ENCODE measurements around the gene SNCAIP. TPM values are rescaled to one million over a fixed set of nuclear protein-coding genes. Genes with fewer than 3 reads are reported as not detected.

SNCAIP gene
- total and polyA plus RNA-seq, 2 experiments from 2014 or later = 6.1 to 11.9 TPM

DNA sequence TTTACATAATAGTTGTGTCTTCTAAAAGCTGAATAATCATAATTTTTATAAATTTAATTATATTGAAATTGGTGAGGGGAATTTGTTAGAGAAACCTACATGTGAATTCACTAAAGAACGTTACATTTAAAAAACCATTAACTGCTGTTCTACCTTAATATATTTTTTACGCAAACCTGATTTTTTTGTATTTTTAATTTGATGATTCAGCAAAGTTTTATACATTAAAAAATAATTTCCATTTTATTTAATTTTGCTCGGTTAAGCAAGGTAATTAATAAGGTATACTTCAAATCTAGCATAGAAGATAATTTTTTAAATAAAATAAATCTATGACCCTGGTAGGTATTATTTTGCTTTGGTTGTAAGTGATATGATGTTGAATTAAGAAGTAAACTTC, 114.3 kb downstream of the SNCAIP start:
- no peak for ATAC-seq
- Mint-ChIP-seq H3K27me3 (ENCODE audit: insufficient read depth, low read depth, poor library complexity) (no peaks in the 10 kb centered on the region), H3K4me1 (peaks cover 43% of the 10 kb centered on the region)

DNA sequence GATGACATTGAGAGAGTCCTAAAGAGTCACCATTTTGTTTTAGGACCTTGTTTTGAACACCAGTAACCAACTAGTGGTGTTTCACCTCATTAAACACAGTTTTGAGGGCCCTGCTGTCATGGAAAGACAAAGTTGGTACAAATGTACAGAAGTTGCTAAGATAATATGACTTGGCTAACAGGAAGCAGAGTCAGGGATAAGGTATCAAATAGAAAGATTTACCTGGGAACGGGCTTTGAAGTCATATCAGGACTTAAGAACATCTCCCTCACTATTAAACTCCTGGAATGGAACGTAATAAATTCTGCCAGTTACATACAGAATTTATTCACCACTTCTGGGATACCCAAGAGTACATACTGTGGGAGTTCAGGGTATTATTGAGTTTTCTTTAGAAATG, 115.6 kb downstream of the SNCAIP start:
- Mint-ChIP-seq H3K9me3 (peaks cover 5% of the 10 kb centered on the region; the same call in 1 of the 3 replicates), H3K27me3 (ENCODE audit: insufficient read depth, low read depth, poor library complexity) (no peaks in the 10 kb centered on the region), H3K4me1 (peaks cover 39% of the 10 kb centered on the region), H3K27ac (no peak overlapping the region), H3K36me3 (ENCODE audit: low read depth) (peaks cover 16% of the 10 kb centered on the region), H3K4me3 (no peak overlapping the region)
- Histone ChIP-seq H3K27me3 (ENCODE audit: insufficient read depth) (no peaks in the 10 kb centered on the region), H3K36me3 (ENCODE audit: insufficient read depth) (no peaks in the 10 kb centered on the region; the same call in 1 of the 2 replicates), H2AFZ (no peak overlapping the region), H3K27ac (ENCODE audit: low read depth) (no peak overlapping the region), H3K4me1 (ENCODE audit: insufficient read depth) (peaks cover 25% of the 10 kb centered on the region), H3K4me2 (no peak overlapping the region), H4K20me1 (replicated peaks; ENCODE audit: insufficient read depth) (no peaks in the 10 kb centered on the region), H3K79me2 (replicated peaks; ENCODE audit: insufficient read depth) (no peaks in the 10 kb centered on the region), H3K4me3 (no peak overlapping the region), H3K9me2 (ENCODE audit: insufficient read depth) (peaks cover 7% of the 10 kb centered on the region; the same call in 1 of the 2 replicates), H3F3A (replicated peaks; ENCODE audit: low read depth) (no peaks in the 10 kb centered on the region)
- ATAC-seq (no peak), DNase-seq (ENCODE audit: low spot score) (no peak)
- TF ChIP-seq ZNF114 (CRISPR knock-in tag; IDR thresholded peaks at IDR 0.05) (no peak), ZNF331 (CRISPR knock-in tag; IDR thresholded peaks at IDR 0.05; ENCODE audit: low read depth) (no peak), NANOG (IDR thresholded peaks at IDR 0.05; ENCODE audit: borderline replicate concordance) (no peak), EZH2 (IDR thresholded peaks at IDR 0.05; ENCODE audit: low read depth, unreplicated experiment) (no peak), STAT1 (IDR thresholded peaks at IDR 0.05; ENCODE audit: unreplicated experiment) (no peak), POLR2AphosphoS5 (IDR thresholded peaks at IDR 0.05; ENCODE audit: low read depth) (no peak)
- TF ChIP-seq, protein P1, sequence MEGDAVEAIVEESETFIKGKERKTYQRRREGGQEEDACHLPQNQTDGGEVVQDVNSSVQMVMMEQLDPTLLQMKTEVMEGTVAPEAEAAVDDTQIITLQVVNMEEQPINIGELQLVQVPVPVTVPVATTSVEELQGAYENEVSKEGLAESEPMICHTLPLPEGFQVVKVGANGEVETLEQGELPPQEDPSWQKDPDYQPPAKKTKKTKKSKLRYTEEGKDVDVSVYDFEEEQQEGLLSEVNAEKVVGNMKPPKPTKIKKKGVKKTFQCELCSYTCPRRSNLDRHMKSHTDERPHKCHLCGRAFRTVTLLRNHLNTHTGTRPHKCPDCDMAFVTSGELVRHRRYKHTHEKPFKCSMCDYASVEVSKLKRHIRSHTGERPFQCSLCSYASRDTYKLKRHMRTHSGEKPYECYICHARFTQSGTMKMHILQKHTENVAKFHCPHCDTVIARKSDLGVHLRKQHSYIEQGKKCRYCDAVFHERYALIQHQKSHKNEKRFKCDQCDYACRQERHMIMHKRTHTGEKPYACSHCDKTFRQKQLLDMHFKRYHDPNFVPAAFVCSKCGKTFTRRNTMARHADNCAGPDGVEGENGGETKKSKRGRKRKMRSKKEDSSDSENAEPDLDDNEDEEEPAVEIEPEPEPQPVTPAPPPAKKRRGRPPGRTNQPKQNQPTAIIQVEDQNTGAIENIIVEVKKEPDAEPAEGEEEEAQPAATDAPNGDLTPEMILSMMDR (conservative IDR thresholded peaks at IDR 0.05; ENCODE audit: low read depth in 2 of 2) = no peak
- TF ChIP-seq, protein P2, sequence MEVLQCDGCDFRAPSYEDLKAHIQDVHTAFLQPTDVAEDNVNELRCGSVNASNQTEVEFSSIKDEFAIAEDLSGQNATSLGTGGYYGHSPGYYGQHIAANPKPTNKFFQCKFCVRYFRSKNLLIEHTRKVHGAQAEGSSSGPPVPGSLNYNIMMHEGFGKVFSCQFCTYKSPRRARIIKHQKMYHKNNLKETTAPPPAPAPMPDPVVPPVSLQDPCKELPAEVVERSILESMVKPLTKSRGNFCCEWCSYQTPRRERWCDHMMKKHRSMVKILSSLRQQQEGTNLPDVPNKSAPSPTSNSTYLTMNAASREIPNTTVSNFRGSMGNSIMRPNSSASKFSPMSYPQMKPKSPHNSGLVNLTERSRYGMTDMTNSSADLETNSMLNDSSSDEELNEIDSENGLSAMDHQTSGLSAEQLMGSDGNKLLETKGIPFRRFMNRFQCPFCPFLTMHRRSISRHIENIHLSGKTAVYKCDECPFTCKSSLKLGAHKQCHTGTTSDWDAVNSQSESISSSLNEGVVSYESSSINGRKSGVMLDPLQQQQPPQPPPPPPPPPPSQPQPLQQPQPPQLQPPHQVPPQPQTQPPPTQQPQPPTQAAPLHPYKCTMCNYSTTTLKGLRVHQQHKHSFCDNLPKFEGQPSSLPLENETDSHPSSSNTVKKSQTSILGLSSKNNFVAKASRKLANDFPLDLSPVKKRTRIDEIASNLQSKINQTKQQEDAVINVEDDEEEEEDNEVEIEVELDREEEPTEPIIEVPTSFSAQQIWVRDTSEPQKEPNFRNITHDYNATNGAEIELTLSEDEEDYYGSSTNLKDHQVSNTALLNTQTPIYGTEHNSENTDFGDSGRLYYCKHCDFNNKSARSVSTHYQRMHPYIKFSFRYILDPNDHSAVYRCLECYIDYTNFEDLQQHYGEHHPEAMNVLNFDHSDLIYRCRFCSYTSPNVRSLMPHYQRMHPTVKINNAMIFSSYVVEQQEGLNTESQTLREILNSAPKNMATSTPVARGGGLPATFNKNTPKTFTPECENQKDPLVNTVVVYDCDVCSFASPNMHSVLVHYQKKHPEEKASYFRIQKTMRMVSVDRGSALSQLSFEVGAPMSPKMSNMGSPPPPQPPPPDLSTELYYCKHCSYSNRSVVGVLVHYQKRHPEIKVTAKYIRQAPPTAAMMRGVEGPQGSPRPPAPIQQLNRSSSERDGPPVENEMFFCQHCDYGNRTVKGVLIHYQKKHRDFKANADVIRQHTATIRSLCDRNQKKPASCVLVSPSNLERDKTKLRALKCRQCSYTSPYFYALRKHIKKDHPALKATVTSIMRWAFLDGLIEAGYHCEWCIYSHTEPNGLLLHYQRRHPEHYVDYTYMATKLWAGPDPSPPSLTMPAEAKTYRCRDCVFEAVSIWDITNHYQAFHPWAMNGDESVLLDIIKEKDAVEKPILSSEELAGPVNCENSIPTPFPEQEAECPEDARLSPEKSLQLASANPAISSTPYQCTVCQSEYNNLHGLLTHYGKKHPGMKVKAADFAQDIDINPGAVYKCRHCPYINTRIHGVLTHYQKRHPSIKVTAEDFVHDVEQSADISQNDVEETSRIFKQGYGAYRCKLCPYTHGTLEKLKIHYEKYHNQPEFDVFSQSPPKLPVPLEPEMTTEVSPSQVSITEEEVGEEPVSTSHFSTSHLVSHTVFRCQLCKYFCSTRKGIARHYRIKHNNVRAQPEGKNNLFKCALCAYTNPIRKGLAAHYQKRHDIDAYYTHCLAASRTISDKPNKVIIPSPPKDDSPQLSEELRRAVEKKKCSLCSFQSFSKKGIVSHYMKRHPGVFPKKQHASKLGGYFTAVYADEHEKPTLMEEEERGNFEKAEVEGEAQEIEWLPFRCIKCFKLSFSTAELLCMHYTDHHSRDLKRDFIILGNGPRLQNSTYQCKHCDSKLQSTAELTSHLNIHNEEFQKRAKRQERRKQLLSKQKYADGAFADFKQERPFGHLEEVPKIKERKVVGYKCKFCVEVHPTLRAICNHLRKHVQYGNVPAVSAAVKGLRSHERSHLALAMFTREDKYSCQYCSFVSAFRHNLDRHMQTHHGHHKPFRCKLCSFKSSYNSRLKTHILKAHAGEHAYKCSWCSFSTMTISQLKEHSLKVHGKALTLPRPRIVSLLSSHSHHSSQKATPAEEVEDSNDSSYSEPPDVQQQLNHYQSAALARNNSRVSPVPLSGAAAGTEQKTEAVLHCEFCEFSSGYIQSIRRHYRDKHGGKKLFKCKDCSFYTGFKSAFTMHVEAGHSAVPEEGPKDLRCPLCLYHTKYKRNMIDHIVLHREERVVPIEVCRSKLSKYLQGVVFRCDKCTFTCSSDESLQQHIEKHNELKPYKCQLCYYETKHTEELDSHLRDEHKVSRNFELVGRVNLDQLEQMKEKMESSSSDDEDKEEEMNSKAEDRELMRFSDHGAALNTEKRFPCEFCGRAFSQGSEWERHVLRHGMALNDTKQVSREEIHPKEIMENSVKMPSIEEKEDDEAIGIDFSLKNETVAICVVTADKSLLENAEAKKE (CRISPR knock-in tag; IDR thresholded peaks at IDR 0.05) = no peak
- TF ChIP-seq, protein P3, sequence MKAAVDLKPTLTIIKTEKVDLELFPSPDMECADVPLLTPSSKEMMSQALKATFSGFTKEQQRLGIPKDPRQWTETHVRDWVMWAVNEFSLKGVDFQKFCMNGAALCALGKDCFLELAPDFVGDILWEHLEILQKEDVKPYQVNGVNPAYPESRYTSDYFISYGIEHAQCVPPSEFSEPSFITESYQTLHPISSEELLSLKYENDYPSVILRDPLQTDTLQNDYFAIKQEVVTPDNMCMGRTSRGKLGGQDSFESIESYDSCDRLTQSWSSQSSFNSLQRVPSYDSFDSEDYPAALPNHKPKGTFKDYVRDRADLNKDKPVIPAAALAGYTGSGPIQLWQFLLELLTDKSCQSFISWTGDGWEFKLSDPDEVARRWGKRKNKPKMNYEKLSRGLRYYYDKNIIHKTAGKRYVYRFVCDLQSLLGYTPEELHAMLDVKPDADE (IDR thresholded peaks at IDR 0.05) = no peak

More for the DNA sequence above, 114.3 kb downstream of the SNCAIP start:
- peaks cover 25% of the 10 kb centered on the region for H3K4me1 ChIP-seq (ENCODE audit: insufficient read depth)
- TF ChIP-seq, protein P3 (IDR thresholded peaks at IDR 0.05) = no peak
- TF ChIP-seq EZH2 (IDR thresholded peaks at IDR 0.05; ENCODE audit: low read depth, unreplicated experiment) = no peak
- no peak for TF ChIP-seq ZNF114 (CRISPR knock-in tag; IDR thresholded peaks at IDR 0.05)
- TF ChIP-seq NANOG (IDR thresholded peaks at IDR 0.05; ENCODE audit: borderline replicate concordance) = no peak
- DNase-seq (ENCODE audit: low spot score) = no peak
- no peaks in the 10 kb centered on the region; the same call in 1 of the 2 replicates for H3K36me3 ChIP-seq (ENCODE audit: insufficient read depth)
- H3F3A ChIP-seq (replicated peaks; ENCODE audit: low read depth) = no peaks in the 10 kb centered on the region
- H3K4me2 ChIP-seq = no peak overlapping the region
- peaks cover 16% of the 10 kb centered on the region for H3K36me3 Mint-ChIP-seq (ENCODE audit: low read depth)
- peaks cover 9% of the 10 kb centered on the region; the same call in 1 of the 2 replicates for H3K9me2 ChIP-seq (ENCODE audit: insufficient read depth)
- H3K27me3 ChIP-seq (ENCODE audit: insufficient read depth) = no peaks in the 10 kb centered on the region
- no peak overlapping the region for H3K27ac Mint-ChIP-seq
- no peaks in the 10 kb centered on the region for H3K79me2 ChIP-seq (replicated peaks; ENCODE audit: insufficient read depth)
- H3K9me3 Mint-ChIP-seq = peaks cover 5% of the 10 kb centered on the region; the same call in 1 of the 3 replicates
- H3K27ac ChIP-seq (ENCODE audit: low read depth) = no peak overlapping the region
- H3K4me3 ChIP-seq = no peak overlapping the region
- no peak overlapping the region for H3K4me3 Mint-ChIP-seq
- no peaks in the 10 kb centered on the region for H4K20me1 ChIP-seq (replicated peaks; ENCODE audit: insufficient read depth)
- H2AFZ ChIP-seq = no peak overlapping the region

All from GM23338 (cell line).